ENCODE results near the gene LYPLAL1. TPM values are rescaled to one million over a fixed set of nuclear protein-coding genes. Genes with fewer than 3 reads are reported as not detected.

The LYPLAL1 gene
- total RNA-seq: 15.8 and 17.3 TPM in 2 replicates

GRCh38 chr1:219173758-219174459, at the start of gene LYPLAL1:
LYPLAL1 (plus strand) TSS chr1:219173878; CDS start chr1:219173891, 13 bp downstream.
- intact Hi-C loops (cut with micrococcal nuclease): loop anchor here (1.0 to 10.0 kb wide), 7 partner anchors 15 to 1543 kb away; partner anchors contain the start of genes EPRS1, GPATCH2, IARS2 and RAB3GAP2

- intact Hi-C loops (cut with micrococcal nuclease): no loop called here
These were observed 49.5 kb upstream of the LYPLAL1 start for GRCh38 chr1:219124163-219124562.

DNA sequence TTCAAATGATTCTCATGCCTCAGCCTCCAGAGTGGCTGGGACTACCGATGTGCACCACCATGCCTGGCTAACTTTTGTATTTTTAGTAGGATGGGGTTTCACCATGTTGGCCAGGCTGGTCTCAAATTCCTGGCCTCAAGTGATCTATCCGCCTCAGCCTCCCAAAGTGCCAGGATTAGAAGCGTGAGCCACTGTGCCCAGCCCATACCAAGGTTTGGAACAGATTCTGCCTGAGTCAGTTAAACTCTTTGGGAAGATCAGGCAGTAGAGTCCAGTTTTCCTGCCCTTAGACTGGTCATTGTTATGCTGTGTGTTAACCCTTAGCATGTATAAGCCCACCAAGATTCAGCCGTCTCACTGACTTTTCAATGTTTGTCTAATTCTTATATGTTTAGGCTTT, 48.3 kb upstream of the LYPLAL1 start:
- intact Hi-C loops (cut with micrococcal nuclease): no loop called here

DNA sequence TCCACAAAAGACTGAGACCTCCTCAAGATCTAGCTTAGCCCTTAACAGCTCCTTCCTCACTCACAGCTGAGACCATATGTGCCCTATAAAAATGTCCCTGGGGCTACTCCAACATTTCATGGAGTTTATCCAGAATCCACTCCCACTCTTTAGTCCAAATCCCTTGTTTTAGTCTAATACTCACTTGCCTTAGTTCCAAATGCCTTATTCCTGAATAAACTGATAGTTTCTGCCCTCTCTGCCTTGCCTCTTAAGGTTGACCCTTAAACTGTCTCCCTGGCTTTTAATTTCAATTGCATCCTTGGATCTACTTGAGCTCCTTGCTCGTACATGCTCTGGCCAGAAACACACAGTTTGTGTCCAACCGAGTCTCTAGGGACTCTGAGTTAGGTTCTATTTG, 47.3 kb upstream of the LYPLAL1 start:
- intact Hi-C loops (cut with micrococcal nuclease): no loop called here

GRCh38 chr1:219128957-219129356, 44.7 kb upstream of the LYPLAL1 start:
- intact Hi-C loops (cut with micrococcal nuclease): no loop called here

- intact Hi-C loops (cut with micrococcal nuclease): no loop called here
These were observed 43.2 kb upstream of the LYPLAL1 start for GRCh38 chr1:219130366-219130935.

GRCh38 chr1:219132939-219133338, 40.7 kb upstream of the LYPLAL1 start:
- intact Hi-C loops (cut with micrococcal nuclease): no loop called here

DNA sequence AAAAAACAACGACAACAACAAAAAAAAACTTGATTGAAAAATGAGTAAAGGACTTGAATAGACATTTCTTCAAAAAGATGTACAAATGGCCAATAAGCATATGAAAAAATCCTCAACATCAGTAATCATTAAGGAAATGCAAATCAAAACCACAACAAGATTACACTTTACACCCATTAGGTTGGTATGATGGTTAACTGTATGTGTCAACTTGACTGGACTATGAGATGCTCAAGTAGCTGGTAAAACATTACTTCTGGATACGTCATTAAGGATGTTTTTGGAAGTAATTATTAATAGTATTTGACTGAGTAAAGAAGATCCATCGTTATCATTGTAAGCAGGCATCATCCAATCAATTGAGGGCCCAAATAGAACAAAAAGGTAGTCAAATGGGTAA, 34.9 kb upstream of the LYPLAL1 start:
- intact Hi-C loops (cut with micrococcal nuclease): no loop called here

- intact Hi-C loops (cut with micrococcal nuclease): no loop called here
These were observed 33.3 kb upstream of the LYPLAL1 start for GRCh38 chr1:219140303-219140877.

GRCh38 chr1:219143735-219144134, 29.9 kb upstream of the LYPLAL1 start:
- intact Hi-C loops (cut with micrococcal nuclease): no loop called here

DNA sequence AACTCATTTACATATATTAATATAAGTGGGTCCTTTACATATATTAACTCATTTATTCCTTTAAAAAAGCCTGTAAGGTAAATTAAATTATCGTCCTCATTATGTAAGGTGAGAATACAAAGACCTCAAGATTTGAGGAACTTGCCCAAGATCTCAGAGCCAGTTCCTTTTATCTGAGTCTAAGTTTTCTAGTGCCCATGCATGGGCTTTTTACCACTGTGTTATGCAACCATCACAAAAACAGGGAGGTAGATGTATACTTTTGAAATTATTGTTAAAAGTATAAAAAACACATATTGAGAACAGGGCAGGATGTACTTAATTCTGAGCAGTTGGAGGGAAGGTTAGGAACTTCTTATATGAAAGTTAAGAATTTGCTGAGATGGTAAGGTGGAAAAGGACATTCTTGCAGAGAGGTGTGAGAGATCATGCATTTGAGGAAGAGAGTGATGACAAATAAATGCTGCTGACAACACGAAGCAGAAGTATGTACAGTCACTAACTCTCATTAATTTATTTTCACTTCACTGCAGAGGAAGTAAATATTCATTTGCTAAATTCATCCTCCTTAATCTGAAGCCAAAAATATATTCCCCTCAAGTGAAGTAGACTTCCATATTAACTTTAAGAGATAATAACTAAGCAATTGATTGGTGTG, 28.9 kb upstream of the LYPLAL1 start:
- intact Hi-C loops (cut with micrococcal nuclease): no loop called here

DNA sequence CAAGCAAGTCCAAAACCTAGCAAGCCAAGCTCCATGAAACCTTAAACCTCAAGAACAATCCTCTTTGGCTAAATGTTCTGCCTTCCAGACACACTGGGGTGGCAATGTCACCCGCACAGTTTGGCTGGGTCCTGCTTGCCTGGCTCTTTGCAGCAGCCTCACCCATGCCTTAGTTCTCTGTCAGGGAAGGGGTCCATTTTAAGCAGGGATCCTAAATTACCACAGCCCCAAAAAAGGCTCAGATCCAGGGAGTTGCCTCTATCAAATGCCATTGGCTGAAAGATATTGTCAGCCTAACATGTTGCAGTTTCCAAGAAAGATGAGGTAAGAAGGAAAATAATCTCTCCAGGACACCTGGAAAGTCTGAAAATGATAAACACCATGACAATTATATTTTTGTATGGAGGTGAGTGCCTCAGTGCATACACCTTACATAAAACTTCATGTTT, 26.1 kb upstream of the LYPLAL1 start:
- intact Hi-C loops (cut with micrococcal nuclease): no loop called here

GRCh38 chr1:219149009-219149577, 24.6 kb upstream of the LYPLAL1 start:
- intact Hi-C loops (cut with micrococcal nuclease): no loop called here

DNA sequence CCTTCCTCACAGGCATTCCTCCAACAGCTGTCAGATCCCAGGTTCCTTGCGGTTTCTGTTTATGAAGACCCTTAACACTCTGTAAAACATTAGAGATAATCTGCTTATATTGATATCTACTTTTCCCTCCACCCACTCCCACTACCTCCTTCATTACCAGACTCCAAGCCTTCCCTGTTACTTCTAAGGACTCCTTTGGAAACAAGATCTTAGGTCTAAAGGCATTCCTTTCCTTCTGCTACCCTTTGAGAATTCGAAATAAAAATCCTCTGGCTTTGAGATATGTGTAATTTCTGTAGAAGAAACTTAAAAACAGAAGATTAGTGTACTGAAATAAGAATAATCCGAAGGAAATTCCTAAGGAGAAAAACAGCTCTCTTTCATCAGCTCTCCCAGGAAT, 23.7 kb upstream of the LYPLAL1 start:
- intact Hi-C loops (cut with micrococcal nuclease): no loop called here

GRCh38 chr1:219150913-219151312, 22.8 kb upstream of the LYPLAL1 start:
- intact Hi-C loops (cut with micrococcal nuclease): no loop called here

DNA sequence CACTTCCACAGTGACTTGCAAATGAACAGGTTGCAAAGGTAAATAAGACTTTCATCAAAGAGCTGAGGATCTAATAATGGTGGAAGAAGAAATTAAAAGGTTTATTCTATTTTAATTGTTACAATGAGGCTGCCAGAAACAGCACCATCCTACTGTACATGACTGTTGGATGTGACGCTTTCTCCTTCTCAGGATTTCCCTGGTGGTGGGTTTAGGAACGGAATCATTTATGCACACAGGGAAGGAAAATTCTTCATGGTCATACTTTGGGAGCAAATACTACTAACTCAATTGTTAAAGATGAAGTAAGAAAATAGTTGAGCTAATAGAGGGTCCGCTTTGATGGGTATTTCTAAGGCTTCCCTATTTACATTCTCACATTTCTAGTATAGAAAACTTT, 22.2 kb upstream of the LYPLAL1 start:
- intact Hi-C loops (cut with micrococcal nuclease): no loop called here

DNA sequence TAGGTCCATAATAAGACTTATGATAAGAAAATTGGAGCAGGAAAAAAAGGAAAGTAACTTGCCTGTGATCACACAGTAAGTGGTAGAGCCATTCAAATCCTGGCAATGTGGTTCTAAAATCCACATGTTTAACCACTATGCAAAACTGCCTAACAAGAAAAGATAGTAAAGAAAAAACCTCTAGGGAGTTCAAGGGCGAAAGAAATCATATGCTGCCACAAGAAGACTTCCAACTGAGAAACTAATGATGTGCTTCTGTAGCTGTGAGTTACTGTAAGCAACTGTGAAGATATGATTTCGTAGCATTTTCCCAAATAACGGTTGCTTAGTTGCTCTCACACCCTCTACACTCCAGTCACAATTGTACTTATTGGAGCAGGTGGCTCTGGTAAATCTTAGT, 20.9 kb upstream of the LYPLAL1 start:
- intact Hi-C loops (cut with micrococcal nuclease): no loop called here

DNA sequence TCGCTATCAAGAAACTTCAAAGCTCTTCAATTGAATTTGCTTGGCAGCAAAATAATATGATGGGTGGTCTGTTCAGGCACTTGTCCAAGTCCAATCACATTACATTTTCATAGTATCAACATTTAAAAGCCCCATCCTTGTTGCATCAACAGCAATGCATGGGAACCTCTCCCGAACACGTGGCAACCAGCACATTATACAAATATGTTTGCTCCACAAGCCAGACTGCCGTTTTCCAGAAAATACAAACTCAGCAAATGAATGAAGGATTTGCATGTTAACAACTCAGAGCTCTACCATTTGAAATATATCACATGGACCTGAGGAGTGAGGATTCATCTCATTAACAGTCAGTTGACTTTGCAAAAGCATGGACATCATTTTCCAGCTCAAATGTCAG, 20.0 kb upstream of the LYPLAL1 start:
- intact Hi-C loops (cut with micrococcal nuclease): no loop called here

DNA sequence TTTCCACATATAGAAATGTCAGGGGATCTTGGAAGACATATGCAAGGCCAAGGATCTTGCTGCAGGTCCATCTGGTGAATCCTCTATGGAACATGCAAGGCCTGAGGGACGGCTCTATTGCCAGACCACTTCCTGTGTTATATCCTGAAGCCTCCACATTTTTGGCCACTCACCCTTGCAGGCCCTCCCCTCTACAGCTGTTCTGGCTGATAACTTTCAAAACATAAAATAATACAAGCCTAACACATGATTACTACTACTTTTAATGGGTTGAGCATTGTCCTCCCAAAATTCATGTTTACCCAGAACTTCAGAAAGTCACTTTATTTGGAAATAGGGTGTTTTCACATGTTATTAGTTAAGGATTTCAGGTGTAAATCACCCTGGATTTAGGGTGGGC, 18.5 kb upstream of the LYPLAL1 start:
- intact Hi-C loops (cut with micrococcal nuclease): no loop called here

- intact Hi-C loops (cut with micrococcal nuclease): no loop called here
These were observed 13.6 kb upstream of the LYPLAL1 start for GRCh38 chr1:219159946-219160645.

GRCh38 chr1:219160967-219161366, 12.7 kb upstream of the LYPLAL1 start:
- intact Hi-C loops (cut with micrococcal nuclease): no loop called here

Data from T-helper 1 cell treated with Interleukin-12 subunit alpha and Interleukin-12 subunit beta and Interleukin-4 antibody, amounts not matched to agents 30 ng/mL and 1 ng/mL, for 36 hours (primary cell).